ENCODE measurements around the gene KIF1B. TPM values are rescaled to one million over a fixed set of nuclear protein-coding genes. Genes with fewer than 3 reads are reported as not detected.

Gene KIF1B
- total RNA-seq: 37.2 TPM

GRCh38 chr1:10209905-10210810, at the start of gene KIF1B:
KIF1B (plus strand) TSS chr1:10210570; CDS start chr1:10232329, 21,759 bp downstream.
- peak; percentile 99 for DNase-seq (ENCODE audit: low spot score)

GRCh38 chr1:10160907-10161490, 49.4 kb upstream of the KIF1B start:
- no peak for DNase-seq (ENCODE audit: low spot score)

DNA sequence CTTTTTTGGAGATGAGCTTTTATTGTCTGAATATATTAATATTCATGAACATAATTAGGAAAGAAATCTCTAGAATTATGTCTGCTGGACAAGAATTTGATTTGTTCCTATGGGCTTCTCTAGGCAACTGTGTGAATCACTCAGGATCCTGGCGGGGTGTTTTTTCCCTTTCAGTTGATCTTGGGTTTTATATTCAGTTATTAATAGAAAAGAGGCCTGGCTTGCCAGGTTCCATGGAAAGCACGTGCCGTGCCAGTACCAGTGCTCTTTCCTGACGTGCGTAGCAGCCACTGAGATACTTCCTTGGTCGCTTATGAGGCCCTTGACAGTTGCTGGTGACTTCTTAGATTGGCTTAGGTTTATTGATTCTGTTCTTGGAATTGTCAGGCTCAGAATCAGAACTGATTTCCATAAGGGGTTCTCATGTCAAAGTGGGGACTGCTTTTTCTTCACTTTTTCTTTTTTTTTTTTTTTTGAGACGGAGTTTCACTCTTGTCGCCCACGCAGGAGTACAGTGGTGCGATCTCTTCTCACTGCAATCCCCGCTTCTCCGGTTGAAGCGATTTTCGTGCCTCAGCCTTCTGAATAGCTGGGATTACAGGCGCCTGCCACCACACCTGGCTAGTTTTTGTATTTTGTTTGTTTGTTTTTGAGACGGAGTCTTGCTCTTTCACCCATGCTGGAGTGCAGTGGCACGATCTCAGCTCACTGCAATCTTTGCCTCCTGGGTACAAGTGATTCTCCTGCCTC, 48.7 kb upstream of the KIF1B start:
- DNase-seq (ENCODE audit: low spot score): no peak

- no peak for DNase-seq (ENCODE audit: low spot score)
Measured at GRCh38 chr1:10168912-10169514, 41.4 kb upstream of the KIF1B start.

- DNase-seq (ENCODE audit: low spot score): no peak
Measured at GRCh38 chr1:10170239-10170574, 40.2 kb upstream of the KIF1B start.

DNA sequence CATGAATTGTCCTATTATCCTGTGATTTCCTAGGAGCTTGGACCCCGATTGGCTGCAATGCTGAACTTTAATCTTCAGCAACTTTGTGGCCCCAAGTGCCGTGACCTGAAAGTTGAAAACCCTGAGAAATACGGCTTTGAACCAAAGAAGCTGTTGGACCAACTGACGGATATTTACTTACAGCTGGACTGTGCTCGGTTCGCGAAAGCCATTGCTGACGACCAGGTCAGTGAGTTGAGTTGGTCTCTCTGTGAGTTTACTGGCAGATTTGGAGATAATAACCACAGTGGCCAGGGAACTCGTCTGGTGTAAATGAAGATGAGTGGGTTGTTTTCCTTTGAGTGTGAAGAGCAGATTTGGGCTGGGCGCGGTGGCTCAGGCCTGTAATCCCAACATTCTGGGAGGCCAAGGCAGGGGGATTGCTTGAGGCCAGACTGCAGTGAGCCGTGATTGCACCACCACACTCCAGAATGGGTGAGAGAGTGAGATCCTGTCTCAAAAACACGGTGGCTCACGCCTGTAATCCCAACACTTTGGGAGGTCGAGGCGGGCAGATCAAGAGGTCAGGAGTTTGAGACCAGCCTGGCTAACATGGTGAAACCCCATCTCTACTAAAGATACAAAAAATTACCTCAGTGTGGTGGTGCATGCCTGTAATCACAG, 39.1 kb upstream of the KIF1B start:
- DNase-seq (ENCODE audit: low spot score): no peak

- no peak for DNase-seq (ENCODE audit: low spot score)
Measured at GRCh38 chr1:10171995-10172669, 38.2 kb upstream of the KIF1B start.

DNA sequence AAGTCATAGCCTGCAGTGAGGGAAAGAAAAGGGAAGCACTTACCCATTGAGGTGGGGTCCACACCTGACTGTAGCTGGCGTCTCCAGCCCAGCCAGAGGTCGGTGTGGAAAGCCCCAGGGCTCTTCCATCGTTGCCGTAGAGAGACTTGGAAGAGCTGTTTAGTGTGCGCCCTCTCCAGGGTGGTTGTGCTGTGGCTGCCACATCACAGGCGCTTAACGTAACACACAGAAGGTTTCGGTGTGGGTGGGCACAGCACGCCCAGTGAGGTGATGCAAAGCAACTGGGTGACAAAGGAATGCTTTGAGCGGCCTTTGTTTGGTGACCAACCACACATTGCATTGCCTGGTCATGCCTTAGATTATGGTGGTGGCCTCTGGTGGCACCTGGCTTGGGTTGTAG, 36.8 kb upstream of the KIF1B start:
- DNase-seq (ENCODE audit: low spot score): no peak

DNA sequence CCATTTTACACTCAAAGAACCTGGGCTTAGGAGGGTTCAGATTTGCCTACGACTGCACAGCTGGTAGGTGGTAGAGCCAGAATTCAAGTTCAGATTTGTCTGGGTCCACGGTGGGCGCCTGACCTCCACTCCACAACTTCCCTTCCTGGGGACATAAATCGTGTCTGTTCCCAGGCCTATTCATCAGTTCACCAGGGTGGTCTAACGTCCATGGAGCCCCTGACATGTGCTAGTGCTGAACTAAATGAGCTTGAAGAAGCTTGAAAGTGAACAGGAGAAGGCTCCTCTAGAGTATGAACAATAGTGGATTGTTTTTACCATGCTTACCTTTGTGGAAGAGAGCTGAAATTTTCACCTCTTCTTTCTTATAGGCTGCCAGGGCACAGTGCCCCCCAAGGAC, 32.5 kb upstream of the KIF1B start:
- no peak for DNase-seq (ENCODE audit: low spot score)

- no peak for DNase-seq (ENCODE audit: low spot score)
Measured at GRCh38 chr1:10178597-10179405, 31.6 kb upstream of the KIF1B start.

DNA sequence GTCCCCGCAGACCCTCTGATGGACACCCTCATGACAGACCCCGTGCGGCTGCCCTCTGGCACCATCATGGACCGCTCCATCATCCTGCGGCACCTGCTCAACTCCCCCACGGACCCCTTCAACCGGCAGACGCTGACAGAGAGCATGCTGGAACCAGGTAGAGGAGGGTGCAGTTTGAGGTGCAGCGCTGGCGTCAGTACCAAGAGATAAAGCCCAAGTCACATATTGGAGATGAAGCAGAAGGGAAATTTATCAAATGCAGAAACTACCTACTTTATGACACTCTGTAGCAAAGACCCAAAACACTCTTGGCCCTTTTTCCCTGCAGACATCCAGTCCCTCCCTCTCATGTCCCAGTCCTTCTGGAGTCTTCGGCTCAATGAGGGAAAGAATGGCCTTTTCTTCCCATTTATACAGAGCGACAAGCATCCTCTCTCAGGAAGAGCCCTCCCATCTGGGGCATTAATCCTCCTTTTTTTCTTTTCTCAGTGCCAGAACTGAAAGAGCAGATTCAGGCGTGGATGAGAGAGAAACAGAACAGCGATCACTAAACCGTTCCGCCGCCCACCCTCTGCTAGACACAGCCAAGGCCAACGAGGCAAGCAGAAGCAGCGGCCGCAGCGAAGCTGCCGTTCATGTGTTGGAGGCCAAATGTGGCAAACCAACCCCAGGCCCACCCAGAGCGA, 30.8 kb upstream of the KIF1B start:
- DNase-seq (ENCODE audit: low spot score): no peak

DNA sequence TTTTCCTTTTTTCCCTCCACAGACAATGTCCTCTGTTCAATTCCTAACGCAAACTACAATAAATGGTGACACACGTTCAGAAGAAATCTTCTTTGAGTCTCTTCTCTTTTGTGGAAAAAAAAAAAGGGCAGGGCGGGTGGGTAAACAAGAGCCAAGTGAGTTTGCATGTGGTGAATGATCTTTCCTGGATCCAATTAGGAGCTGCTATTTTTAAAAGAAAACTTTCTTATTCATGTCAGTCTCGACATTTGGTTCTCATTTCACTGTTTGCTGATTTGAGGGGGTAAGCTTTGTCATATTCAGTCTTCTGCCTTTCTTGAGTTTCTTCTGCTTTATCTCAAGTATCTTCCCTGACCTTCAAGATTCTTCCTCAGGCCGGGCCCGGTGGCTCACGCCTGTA, 29.2 kb upstream of the KIF1B start:
- no peak for DNase-seq (ENCODE audit: low spot score)

GRCh38 chr1:10185759-10186158, 24.6 kb upstream of the KIF1B start:
- no peak for DNase-seq (ENCODE audit: low spot score)

DNA sequence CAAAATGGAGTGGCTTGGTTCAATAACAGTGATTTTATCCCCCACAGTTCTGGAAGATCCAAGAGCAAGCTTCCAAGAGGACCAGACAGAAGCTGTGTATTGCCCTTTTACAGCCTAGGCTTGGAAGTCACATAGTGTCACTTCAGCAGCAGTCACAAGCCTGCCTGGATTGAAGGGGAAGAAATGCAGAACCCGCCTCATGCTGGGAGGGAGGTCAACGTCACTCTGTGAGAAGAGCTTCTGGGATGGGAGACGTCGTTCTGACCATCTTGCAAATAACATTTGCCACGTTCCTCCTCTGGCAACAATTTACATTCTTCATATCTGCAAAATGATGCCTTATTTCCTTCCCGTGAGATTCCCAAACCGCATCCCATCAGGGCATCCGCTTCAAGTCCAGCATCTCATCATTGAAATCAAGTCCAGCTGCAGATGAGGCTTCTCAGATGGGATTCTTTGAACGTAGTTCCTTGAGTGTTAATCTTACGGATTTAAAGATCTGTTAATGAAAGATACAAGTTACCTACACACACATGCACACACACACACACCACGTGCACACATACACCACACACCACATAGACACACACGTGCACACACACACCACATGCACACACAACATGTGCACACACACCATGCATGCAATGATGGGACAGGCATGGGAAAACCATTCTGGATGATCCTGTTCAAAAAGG, 23.9 kb upstream of the KIF1B start:
- no peak for DNase-seq (ENCODE audit: low spot score)

GRCh38 chr1:10187026-10187334, 23.4 kb upstream of the KIF1B start:
- no peak for DNase-seq (ENCODE audit: low spot score)

DNA sequence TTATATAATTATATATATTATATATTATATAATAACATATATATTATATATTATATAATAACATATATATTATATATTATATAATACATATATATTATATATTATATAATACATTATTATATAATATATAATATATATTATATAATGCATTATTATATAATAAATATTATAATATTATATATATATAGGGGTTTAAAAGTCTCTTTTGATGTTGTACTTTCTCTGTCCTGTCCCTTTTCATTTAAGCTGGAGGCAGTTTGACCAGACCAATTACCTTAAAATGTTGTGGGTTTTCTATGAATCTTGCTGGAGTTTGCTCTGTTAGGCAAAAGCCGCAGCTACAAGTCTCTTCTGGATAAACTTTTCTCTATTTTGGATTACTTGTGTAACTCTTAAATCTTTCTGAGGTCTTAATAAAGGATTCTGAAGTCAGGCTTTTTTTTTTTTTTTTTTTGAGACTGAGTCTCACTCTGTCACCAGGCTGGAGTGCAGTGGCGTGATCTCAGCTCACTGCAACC, 22.2 kb upstream of the KIF1B start:
- DNase-seq (ENCODE audit: low spot score): no peak

DNA sequence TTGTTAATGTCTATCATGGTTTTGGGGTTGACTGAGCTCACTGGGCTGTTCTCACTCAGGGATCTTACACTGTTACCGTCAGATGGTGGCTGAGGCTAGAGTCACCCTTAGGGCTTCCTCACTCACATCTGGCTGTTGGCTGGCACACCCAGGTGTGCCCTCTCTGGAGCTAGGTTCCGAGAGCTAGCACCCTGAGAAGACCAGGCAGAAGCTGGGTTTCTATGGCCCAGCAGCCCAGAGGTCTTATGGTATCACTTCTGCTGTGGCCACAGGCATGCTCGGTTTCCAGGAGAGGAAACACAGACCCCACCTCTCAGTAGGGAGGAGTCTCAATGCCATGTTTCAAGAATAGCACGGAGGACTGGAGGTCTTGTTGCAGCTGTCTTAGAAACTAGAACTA, 20.7 kb upstream of the KIF1B start:
- no peak for DNase-seq (ENCODE audit: low spot score)

GRCh38 chr1:10192263-10192662, 18.1 kb upstream of the KIF1B start:
- DNase-seq (ENCODE audit: low spot score): no peak

DNA sequence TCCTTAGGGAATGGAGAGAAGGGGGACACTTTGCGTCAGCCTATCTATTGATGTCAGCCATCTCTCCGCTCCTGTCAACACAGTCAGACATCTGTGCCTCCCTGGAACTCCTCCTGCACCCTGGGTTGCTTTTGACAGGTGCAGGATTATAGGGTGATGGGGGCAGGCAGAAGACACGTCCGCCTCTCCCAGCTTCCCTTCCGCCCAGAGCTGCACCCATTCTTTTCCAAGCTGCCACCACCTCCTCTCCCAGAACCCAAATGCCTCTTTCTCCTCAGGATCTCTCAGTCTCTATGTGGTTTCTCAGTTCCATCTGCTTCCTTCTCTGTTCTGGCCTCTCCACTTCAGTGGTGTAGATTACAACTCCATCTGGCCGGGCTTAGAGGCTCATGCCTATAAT, 17.1 kb upstream of the KIF1B start:
- no peak for DNase-seq (ENCODE audit: low spot score)
